Left ventricle myocardium superior (tissue), 1 donor: ENCODE results near the gene MEI1. TPM values are rescaled to one million over a fixed set of nuclear protein-coding genes. Genes with fewer than 3 reads are reported as not detected.
A peak's percentile ranks its signal among the peaks of the same experiment; 100 is the strongest.

Experiments
- ATAC-seq: fragments of 200-7000 bp; cut with Tn5 transposase; one replicate; pipeline ENCODE4 v1.9.1; 2020; ENCODE audit warnings: mild to moderate bottlenecking, moderate library complexity
- DNase-seq: peaks from one replicate; pipeline ENCODE4 v3.0.0-alpha.2; 2020
- intact Hi-C: fragments of 100-400 bp; cut with micrococcal nuclease; formaldehyde crosslinking; loops from one replicate; pipeline ENCODE4 v1.11.0; 2022
- total RNA-seq: library from RNA; stranded (reverse); fragmentation: NEBNext Ultra II Directional; extraction: Animal tissue kit (Norgen Biotek cat#: 25700); gene quantifications from one replicate; pipeline ENCODE4 v1.2.1, GENCODE V29; 2021
- donor health status: DM: no; HTN: yes; CAD: no; lungs with severe emphysema.

MEI1 gene
- total RNA-seq, 1 donor from 2014 or later = 0.57 TPM

- DNase-seq (no peak), ATAC-seq (no peak)
- intact Hi-C loops = no loop called here
Measured at GRCh38 chr22:41847300-41847699, 148.0 kb downstream of the MEI1 start.

DNA sequence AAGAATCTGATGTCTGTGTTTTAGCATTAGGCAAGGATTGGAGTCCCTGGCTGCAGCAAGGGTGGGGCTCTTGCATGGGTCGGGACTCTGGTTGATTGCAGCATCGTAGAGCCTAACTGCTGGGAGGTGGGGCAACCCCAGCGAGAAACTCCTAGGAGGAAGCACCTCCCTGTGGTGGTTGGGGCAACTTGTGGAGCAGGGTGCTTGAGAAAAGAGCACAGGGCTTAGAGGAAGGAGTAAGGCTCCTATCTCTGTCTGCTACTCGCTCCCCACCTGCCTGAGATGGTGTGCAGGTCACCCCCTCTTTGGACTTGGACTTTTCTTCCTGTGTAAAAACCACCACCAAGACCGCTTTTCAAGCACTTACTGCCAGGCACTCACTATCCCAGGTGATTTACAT lies 149.2 kb downstream of the MEI1 start:
- ATAC-seq (peak; percentile 64), DNase-seq (no peak)
- intact Hi-C loops = no loop called here

Other genes starting within 250 kb of the MEI1 start
- gene PHF5A, start 230.8 kb upstream of the MEI1 start, total RNA-seq = 20.2 TPM
- 887 TPM for gene ACO2, start 230.4 kb upstream of the MEI1 start, total RNA-seq
- 17.9 TPM for gene POLR3H, start 155.0 kb upstream of the MEI1 start, total RNA-seq
- gene CSDC2, start 138.5 kb upstream of the MEI1 start, total RNA-seq = 223 TPM
- gene PMM1, start 109.7 kb upstream of the MEI1 start, total RNA-seq = 12.9 TPM
- 53.6 TPM for gene DESI1, start 78.5 kb upstream of the MEI1 start, total RNA-seq
- 172 TPM for gene XRCC6, start 78.2 kb upstream of the MEI1 start, total RNA-seq
- 229 TPM for gene SNU13, start 10.6 kb upstream of the MEI1 start, total RNA-seq
- gene CCDC134, start 101.2 kb downstream of the MEI1 start, total RNA-seq = 5.9 TPM
- 89.7 TPM for gene SREBF2, start 133.6 kb downstream of the MEI1 start, total RNA-seq
- 10.2 TPM for gene SHISA8, start 215.6 kb downstream of the MEI1 start, total RNA-seq
- 1.6 TPM for gene TNFRSF13C, start 227.3 kb downstream of the MEI1 start, total RNA-seq
- 0.52 TPM for gene CENPM, start 247.6 kb downstream of the MEI1 start, total RNA-seq